SU-DHL-6 (cell line): ENCODE measurements around the gene ST6GALNAC6.
"Not testable (repeated sequence)": the region's sequence is repeated elsewhere in the genome, so short reads cannot be mapped to it uniquely, and the experiment has no call there.

Experiments used
- H2AFZ ChIP-seq: fragments of 200-600 bp; sonication (generic); 2 replicates; pipeline ENCODE4 v1.6.1; 2014; ENCODE audit warnings: low read depth, mild to moderate bottlenecking, moderate library complexity, mixed read lengths, antibody characterized with exemption, low read length; ENCODE audit not compliant: severe bottlenecking
- H3F3A ChIP-seq: fragments of 200-600 bp; shearing (Covaris generic); 2 replicates; pipeline ENCODE4 v1.6.0; 2016; ENCODE audit warnings: antibody characterized with exemption, mild to moderate bottlenecking; ENCODE audit not compliant: insufficient read depth
- H3K27ac ChIP-seq: fragments of 200-600 bp; sonication (generic); 2 replicates; pipeline ENCODE4 v1.5.1; 2016; ENCODE audit warnings: low read depth, mild to moderate bottlenecking, low read length, moderate library complexity, mixed read lengths
- H3K27me3 ChIP-seq: fragments of 200-600 bp; sonication (generic), shearing (Covaris generic); 2 replicates; pipeline ENCODE4 v1.6.0; 2014; ENCODE audit warnings: mild to moderate bottlenecking, low read length
- H3K36me3 ChIP-seq: fragments of 200-600 bp; sonication (generic); 2 replicates; pipeline ENCODE4 v1.6.1; 2014; ENCODE audit warnings: mild to moderate bottlenecking, low read length, mixed read lengths
- H3K4me2 ChIP-seq: fragments of 300-600, 200-600 bp; shearing (Covaris generic), sonication (generic); 2 replicates; pipeline ENCODE4 v1.6.0; 2014; ENCODE audit warnings: low read length, low read depth, mild to moderate bottlenecking; ENCODE audit not compliant: poor library complexity, severe bottlenecking
- H3K4me3 ChIP-seq: fragments of 200-600 bp; sonication (generic); 2 replicates; pipeline ENCODE4 v1.5.1; 2014; ENCODE audit warnings: antibody characterized with exemption, low read length, mild to moderate bottlenecking, mixed read lengths; ENCODE audit not compliant: insufficient read depth, poor library complexity, severe bottlenecking
- H3K79me2 ChIP-seq: fragments of 200-600 bp; sonication (generic); 2 replicates; pipeline ENCODE4 v1.6.1; 2014; ENCODE audit warnings: mild to moderate bottlenecking, low read length, moderate library complexity; ENCODE audit not compliant: insufficient read depth
- H3K9ac ChIP-seq: fragments of 200-600 bp; sonication (generic); 2 replicates; pipeline ENCODE4 v1.7.0; 2014; ENCODE audit warnings: mild to moderate bottlenecking, low read length
- H3K9me2 ChIP-seq: fragments of 200-600 bp; sonication (generic); replicated peaks from 2 replicates; pipeline ENCODE4 v1.6.1; 2014; ENCODE audit warnings: low read length; ENCODE audit not compliant: insufficient read depth
- H3K9me3 ChIP-seq: fragments of 200-600 bp; sonication (generic); 2 replicates; pipeline ENCODE4 v1.6.1; 2014; ENCODE audit warnings: low read length, mixed read lengths; ENCODE audit not compliant: insufficient read depth
- H4K20me1 ChIP-seq: fragments of 200-600 bp; sonication (generic); 2 replicates; pipeline ENCODE4 v1.6.1; 2014; ENCODE audit warnings: low read depth, mild to moderate bottlenecking, antibody characterized with exemption, low read length, moderate library complexity, mixed read lengths
- EZH2phosphoT487 ChIP-seq: fragments of 200-600 bp; sonication (generic), shearing (Covaris generic); conservative IDR thresholded peaks from 2 replicates; pipeline ENCODE4 v1.6.1; 2018; ENCODE audit warnings: mild to moderate bottlenecking, antibody characterized with exemption, low read length, moderate library complexity, mixed read lengths
- TF ChIP-seq, protein P1 (sequence below): fragments of 200-600 bp; sonication (generic); IDR thresholded peaks from one replicate; pipeline ENCODE4 v1.5.1; 2017; ENCODE audit warnings: antibody characterized with exemption, mild to moderate bottlenecking, low read length, moderate library complexity; ENCODE audit not compliant: insufficient read depth, poor library complexity, severe bottlenecking

The ST6GALNAC6 gene

GRCh38 chr9:127837346-127837745, 62.1 kb downstream of the ST6GALNAC6 start:
- no peaks in the 10 kb centered on the region for H3K9me2 ChIP-seq
- no peaks in the 10 kb centered on the region for H3F3A ChIP-seq
- H3K79me2 ChIP-seq: no peaks in the 10 kb centered on the region
- no peak overlapping the region for H3K9ac ChIP-seq
- no peaks in the 10 kb centered on the region for H3K27me3 ChIP-seq
- no peaks in the 10 kb centered on the region for H4K20me1 ChIP-seq
- H2AFZ ChIP-seq: no peak overlapping the region
- H3K9me3 ChIP-seq: no peaks in the 10 kb centered on the region
- H3K4me2 ChIP-seq: no peak overlapping the region
- TF ChIP-seq EZH2phosphoT487: no peak
- TF ChIP-seq, protein P1, sequence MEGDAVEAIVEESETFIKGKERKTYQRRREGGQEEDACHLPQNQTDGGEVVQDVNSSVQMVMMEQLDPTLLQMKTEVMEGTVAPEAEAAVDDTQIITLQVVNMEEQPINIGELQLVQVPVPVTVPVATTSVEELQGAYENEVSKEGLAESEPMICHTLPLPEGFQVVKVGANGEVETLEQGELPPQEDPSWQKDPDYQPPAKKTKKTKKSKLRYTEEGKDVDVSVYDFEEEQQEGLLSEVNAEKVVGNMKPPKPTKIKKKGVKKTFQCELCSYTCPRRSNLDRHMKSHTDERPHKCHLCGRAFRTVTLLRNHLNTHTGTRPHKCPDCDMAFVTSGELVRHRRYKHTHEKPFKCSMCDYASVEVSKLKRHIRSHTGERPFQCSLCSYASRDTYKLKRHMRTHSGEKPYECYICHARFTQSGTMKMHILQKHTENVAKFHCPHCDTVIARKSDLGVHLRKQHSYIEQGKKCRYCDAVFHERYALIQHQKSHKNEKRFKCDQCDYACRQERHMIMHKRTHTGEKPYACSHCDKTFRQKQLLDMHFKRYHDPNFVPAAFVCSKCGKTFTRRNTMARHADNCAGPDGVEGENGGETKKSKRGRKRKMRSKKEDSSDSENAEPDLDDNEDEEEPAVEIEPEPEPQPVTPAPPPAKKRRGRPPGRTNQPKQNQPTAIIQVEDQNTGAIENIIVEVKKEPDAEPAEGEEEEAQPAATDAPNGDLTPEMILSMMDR: no peak
- H3K27ac ChIP-seq: no peak overlapping the region
- no peaks in the 10 kb centered on the region for H3K36me3 ChIP-seq
- H3K4me3 ChIP-seq: no peak overlapping the region

GRCh38 chr9:127836561-127836960, 62.8 kb downstream of the ST6GALNAC6 start:
- not testable (repeated sequence) for H3K27ac ChIP-seq, H3K36me3 ChIP-seq, H2AFZ ChIP-seq, H3K9ac ChIP-seq, H3F3A ChIP-seq, H4K20me1 ChIP-seq, H3K4me3 ChIP-seq, H3K4me2 ChIP-seq, H3K9me2 ChIP-seq, H3K27me3 ChIP-seq, H3K79me2 ChIP-seq, H3K9me3 ChIP-seq

- TF ChIP-seq EZH2phosphoT487: no peak
- no peaks in the 10 kb centered on the region for H3K79me2 ChIP-seq
- no peaks in the 10 kb centered on the region for H3F3A ChIP-seq
- H3K36me3 ChIP-seq: no peaks in the 10 kb centered on the region
- H3K27me3 ChIP-seq: no peaks in the 10 kb centered on the region
- H3K4me3 ChIP-seq: no peak overlapping the region
- H2AFZ ChIP-seq: no peak overlapping the region
- no peak overlapping the region for H3K4me2 ChIP-seq
- H3K9ac ChIP-seq: no peak overlapping the region
- no peaks in the 10 kb centered on the region for H3K9me2 ChIP-seq
- no peaks in the 10 kb centered on the region for H3K9me3 ChIP-seq
- no peaks in the 10 kb centered on the region for H4K20me1 ChIP-seq
- H3K27ac ChIP-seq: no peak overlapping the region
Measured at GRCh38 chr9:127835991-127836516, 63.3 kb downstream of the ST6GALNAC6 start.
